Lower leg skin (tissue), 3 donors: ENCODE measurements around the gene SAMD10.

Experiments used
- CTCF ChIP-seq, 3 donors: fragments of 450-650 bp; IDR thresholded peaks; one replicate each; pipeline ENCODE4 v1.5.1; 2016; ENCODE audit warnings: antibody characterized with exemption in 3 of 3, mild to moderate bottlenecking in 3 of 3, moderate library complexity in 2 of 3
- POLR2A ChIP-seq, 2 donors: fragments of 450-650 bp; IDR thresholded peaks; one replicate each; pipeline ENCODE4 v1.6.1; 2016 to 2017; ENCODE audit warnings: antibody characterized with exemption in 2 of 2, mild to moderate bottlenecking in 1 of 2, moderate library complexity in 1 of 2

GRCh38 chr20:63953764-63954429 lies 25.5 kb downstream of the SAMD10 start:
- TF ChIP-seq CTCF (IDR thresholded peaks at IDR 0.05) (no peak), POLR2A (IDR thresholded peaks at IDR 0.05) (no peak)
